MM.1S (cell line): Measurements from ENCODE around the gene GYS2.

Experiments
- CTCF ChIP-seq: fragments of 300-600 bp; sonication (generic); IDR thresholded peaks from 2 replicates; pipeline ENCODE4 v1.5.1; 2016; ENCODE audit warnings: antibody characterized with exemption, low read length, mixed read lengths
- EZH2phosphoT487 ChIP-seq: fragments of 300-600 bp; sonication (generic); IDR thresholded peaks from 2 replicates; pipeline ENCODE4 v1.6.1; 2018; ENCODE audit warnings: antibody characterized with exemption, low read length

- TF ChIP-seq CTCF (no peak), EZH2phosphoT487 (no peak)
Measured at GRCh38 chr12:21585485-21585884, 19.2 kb downstream of the GYS2 start.
